Ecto neural progenitor cell (in vitro differentiated cells): ENCODE measurements around the gene OR2D3.
"Not testable (repeated sequence)": the region's sequence is repeated elsewhere in the genome, so short reads cannot be mapped to it uniquely, and the experiment has no call there.

ENCODE experiments used
- DNase-seq: peaks from one replicate; pipeline ENCODE4 v3.0.0-alpha.2; 2018; ENCODE audit warnings: low spot score

Gene OR2D3

DNA sequence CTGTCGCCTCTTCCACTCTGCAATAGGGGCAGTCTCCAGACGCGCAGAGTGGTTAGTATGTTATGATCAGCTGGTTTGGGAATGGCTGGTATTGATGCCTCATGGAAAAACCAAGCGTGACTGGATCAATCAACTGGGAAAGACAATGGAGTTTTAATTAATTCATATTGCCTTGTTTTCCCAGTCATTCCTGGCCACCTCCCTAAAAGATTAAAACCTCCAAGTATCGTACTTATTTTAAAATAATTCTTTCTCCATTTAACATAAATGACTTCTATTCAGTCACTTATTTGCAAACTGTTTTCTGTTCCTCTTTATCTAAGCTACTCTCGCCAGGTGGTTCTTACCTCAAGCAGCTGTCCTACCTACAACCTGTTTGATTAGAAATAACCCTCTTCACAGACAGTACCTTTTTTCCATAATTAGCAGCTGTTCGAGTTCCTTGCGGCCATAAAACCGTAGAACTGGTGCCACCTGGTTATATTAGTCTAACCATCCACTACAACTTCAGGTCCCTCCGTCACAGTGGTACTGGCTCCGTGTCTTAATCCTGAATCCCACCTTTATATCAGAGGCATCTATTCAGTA, 6.3 kb downstream of the OR2D3 start:
- DNase-seq, result no peak

DNA sequence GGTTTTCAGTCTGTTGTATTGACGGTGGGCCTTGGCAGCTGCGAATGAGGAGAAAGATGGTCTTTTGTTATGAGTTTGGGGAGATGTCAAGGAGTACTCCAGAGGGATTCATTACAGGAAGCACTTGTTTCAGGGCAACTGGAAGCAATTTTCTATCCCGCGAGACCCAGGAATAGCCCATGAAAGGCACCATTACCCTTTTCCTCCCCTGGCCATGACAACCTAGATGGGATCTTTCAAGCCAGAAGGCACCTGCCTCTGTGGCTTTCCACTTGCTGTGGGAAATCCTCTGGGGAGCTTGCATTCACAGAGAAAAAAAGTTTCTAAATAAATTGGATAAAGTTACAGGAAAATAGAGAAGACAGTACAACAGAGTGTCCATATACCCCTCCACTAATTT, 8.1 kb downstream of the OR2D3 start:
- DNase-seq, result no peak

DNA sequence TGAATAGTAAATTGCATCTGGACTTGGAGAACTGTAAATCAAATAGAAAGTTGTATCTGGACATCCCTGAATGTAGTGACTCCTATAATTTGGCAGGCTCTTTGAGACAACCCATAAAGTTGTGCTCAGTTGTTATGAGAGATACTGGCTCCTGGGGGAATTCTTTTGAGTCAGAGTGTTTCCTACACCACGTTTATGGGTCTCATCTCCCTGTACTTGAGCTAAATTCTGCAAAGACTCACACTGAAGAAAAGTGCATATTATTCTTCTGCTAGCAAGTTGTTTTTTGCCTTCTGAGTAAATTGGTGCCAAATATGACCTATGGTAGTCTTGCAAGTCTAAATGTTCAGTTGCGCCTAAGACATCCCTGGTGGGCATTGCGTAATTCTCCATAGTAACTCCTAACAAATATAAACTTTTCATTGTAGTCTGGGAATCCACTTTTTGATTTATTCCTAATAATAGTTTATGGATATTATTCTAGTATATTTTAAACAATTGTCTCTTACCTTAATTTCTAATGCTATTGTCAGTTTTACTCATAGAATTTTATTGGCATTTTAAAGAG, 10.4 kb downstream of the OR2D3 start:
- DNase-seq, result no peak

DNA sequence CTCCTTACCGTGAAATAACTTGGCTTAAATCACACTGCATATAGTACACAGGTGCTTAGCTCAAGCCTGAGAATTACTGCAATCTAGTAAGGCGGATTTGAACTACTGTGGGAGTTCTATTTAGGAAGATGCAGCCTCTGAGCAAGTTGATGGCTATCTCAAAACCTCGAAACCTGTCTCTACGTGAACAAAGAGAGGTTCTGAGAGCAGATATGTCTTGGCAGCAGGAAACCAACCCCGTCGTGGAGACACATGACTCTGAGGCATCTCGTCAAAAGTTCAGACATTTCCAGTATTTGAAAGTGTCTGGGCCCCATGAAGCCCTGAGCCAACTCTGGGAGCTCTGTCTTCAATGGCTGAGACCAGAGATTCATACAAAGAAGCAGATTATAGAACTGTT, 11.3 kb downstream of the OR2D3 start:
- no peak for DNase-seq

DNA sequence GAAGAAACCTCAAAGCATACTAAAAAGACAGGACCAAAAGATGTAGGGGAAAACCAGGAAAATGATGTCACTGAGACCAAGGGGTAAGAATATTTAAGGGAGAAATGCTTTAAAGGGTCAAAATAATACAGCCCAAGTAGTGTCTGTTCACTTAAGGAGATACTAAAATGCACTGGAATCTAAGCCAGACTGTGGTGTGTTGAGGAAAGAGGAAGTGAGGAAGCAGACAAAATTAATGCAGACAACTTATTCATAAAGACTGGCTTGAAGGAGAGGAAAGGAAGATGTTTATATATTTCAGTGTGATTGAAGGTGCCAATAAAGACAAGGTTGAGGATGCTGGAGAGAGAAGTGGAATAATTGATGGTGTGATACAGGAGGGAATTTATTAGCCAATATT, 21.2 kb downstream of the OR2D3 start:
- no peak for DNase-seq

DNA sequence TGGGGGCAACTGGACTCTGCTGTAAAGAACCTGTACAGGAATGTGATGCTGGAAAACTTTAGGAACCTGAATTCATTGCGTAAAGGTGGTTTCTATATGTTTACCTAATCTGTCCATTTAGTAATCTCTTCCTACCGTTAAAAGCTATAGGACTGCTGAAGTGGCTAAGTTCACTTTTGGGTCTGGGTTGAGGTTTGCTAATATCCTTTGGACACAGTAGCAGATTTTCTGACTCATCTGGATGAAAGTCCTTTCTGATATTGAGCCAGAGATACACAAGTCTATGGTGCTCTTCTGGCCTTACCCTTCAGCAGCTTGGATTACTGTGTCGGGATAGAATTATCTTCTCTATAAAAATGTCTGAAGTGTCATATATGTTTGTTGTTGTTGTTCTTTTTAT, 22.3 kb downstream of the OR2D3 start:
- no peak for DNase-seq

DNA sequence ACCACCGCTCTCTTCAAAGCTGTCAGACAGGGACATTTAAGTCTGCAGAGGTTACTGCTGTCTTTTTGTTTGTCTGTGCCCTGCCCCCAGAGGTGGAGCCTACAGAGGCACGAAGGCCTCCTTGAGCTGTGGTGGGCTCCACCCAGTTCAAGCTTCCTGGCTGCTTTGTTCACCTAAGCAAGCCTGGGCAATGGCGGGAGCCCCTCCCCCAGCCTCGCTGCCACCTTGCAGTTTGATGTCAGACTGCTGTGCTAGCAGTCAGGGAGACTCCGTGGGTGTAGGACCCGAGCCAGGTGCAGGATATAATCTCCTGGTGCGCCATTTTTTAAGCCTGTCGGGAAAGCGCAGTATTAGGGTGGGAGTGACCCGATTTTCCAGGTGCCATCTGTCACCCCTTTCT, 33.4 kb downstream of the OR2D3 start:
- not testable (repeated sequence) for DNase-seq

DNA sequence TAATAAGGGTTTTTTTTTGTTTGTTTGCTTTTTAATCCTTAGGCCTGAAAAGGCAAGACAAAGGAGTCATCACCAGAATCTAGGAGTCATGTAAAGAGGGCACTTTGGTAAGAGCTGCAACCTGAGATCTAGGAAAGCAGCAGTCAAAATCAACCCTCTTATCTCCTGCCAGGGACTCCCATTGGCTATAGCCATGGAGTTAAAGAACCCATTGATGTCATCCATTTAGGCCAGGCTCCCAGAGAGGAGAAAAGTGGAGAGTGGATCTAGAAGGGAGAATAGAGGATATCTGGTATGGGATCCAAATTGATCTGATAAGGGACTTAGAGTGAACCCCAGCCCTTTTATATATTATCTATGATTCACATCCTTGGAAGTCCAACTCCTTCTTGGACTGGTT, 41.3 kb downstream of the OR2D3 start:
- no peak for DNase-seq

DNA sequence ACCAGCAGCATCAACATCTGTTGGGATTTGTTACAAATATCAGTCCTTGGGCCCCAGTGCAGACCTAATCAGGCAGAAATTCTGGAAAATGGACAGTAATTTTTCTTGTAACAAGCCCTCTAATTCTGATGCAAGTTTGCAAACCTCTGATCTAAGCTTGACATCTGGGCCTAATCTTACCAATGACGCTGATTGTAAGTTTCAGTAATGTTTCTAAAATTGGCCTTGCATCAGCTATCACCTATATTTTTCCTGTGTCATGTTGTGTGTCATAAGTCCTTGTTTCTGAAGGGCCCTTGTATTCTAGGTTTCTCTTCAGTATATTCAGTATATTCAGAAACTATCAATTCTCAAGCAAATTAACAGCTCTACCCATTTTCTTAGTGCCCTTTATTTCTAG, 41.9 kb downstream of the OR2D3 start:
- DNase-seq, result no peak

DNA sequence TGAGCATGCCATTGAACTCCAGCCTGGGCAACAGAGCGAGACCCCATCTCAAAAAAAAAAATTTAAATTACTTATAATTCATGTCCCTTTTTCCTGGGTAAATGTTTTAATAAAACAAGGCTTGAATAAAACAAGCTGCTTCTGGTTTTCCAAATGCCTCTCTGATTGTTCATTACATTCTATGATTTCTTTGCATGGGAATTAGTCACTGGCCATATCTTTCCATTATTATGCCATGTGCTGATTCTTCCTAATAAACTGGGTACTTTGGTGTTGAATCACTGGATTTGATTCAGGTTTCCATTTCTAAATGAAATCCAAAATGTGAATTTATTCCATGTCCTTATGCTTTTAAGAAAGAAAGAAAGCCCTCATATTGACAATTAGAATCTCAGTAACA, 48.0 kb downstream of the OR2D3 start:
- no peak for DNase-seq

DNA sequence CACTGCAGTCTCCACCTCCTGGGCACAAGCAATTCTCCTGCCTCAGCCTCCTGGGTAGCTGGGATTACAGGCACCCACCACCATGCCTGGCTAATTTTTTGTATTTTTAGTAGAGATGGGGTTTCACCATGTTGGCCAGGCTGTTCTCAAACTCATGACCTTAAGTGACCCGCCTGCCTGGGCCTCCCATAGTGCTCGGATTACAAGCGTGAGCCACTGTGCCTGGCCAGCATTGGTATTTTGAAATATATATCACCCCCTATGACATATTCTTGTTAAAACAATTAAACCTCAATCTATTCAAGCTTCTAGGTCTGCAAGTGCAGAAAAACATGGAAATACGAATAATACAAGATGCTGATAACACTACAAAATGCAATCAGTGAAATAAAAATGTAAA, 49.1 kb downstream of the OR2D3 start:
- not testable (repeated sequence) for DNase-seq
